GM12864 (cell line): Measurements from ENCODE around the gene TAC3.
"Not testable (repeated sequence)": the region's sequence is repeated elsewhere in the genome, so short reads cannot be mapped to it uniquely, and the experiment has no call there.

ENCODE experiments used
- DNase-seq: peaks from one replicate; pipeline ENCODE4 v3.0.0-alpha.2; 2011; ENCODE audit warnings: low read depth
- H3K4me3 ChIP-seq: 2 replicates; pipeline ENCODE4 v1.5.1; 2011; ENCODE audit warnings: mild to moderate bottlenecking, low read depth, low read length, control low read depth
- TF ChIP-seq, protein P1 (sequence below): IDR thresholded peaks from 2 replicates; pipeline ENCODE4 v1.5.1; 2011; ENCODE audit warnings: low read depth, mild to moderate bottlenecking, moderate library complexity, low read length, control low read depth, inconsistent platforms; ENCODE audit errors: missing control alignments

Gene TAC3

DNA sequence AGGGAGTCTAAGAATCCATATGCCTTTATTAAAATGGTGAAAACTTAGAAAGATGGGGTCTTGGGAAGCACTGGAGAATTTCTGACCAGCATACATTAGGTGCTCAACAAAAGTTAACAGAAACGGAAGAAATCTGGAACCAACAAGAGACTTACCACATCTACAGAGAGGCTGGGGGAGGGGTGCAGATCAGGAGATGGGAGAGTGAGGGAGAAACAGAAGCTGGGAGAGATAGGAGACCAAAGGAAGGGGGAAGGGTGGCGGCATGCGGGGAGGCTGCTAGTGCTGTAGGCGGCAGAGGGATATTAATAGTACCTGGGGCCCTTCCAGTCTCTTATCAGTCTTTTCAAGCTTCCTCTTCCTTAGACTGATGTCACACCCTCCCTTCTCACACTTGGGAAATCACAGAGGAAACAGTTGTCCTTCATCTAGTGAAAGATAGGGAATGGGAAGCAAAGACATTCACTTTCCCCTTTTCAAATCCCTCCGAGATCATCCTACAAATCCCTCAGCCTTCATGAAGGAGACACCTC lies 28.1 kb downstream of the TAC3 start:
- TF ChIP-seq, protein P1, sequence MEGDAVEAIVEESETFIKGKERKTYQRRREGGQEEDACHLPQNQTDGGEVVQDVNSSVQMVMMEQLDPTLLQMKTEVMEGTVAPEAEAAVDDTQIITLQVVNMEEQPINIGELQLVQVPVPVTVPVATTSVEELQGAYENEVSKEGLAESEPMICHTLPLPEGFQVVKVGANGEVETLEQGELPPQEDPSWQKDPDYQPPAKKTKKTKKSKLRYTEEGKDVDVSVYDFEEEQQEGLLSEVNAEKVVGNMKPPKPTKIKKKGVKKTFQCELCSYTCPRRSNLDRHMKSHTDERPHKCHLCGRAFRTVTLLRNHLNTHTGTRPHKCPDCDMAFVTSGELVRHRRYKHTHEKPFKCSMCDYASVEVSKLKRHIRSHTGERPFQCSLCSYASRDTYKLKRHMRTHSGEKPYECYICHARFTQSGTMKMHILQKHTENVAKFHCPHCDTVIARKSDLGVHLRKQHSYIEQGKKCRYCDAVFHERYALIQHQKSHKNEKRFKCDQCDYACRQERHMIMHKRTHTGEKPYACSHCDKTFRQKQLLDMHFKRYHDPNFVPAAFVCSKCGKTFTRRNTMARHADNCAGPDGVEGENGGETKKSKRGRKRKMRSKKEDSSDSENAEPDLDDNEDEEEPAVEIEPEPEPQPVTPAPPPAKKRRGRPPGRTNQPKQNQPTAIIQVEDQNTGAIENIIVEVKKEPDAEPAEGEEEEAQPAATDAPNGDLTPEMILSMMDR, result no peak
- DNase-seq, result no peak
- no peak overlapping the region for H3K4me3 ChIP-seq

DNA sequence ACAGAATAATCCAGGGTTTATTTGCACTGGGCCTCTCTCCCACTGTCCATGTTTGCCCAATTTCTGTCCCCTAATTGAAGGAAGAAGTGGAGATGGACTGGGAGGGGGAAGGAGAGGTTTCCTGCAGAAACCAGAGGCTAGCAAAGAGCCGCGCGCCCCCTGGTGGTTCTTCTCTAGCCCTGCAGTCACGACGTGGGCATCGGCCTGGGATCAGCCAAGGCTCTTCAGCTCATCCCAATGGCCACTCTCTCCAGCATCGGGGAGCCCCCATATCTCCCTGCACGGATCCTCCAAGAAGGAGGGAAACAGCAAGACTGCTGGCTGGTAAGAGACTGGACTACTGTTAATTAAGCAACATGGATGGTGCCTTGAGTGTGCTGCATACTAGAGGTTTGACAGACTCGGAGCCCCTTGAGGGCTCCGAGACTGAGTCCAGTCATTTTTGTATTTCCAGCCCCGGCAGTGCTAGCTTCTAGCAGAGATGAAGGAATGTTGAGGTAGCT lies 28.7 kb downstream of the TAC3 start:
- no peak overlapping the region for H3K4me3 ChIP-seq
- DNase-seq, result no peak
- TF ChIP-seq, protein P1, result peak; percentile 97

DNA sequence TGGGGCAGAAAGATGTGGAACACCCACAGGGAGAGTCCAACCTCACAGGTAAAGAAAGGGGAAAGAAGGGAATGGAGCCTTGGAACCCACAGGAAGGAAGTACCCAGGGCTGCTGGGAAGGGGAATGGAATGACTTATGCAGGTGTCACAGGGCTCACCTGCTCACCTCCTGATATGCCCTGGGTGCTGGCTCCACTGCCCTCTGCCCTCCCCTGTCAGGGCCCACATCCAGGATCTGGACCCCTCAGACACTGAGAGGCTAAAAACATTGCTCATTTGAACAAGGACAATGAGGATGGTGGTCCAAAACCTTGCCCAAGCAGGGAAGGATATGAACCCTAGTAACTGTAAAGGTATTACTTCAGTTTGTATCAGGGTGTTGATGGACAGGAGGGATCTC lies 29.3 kb downstream of the TAC3 start:
- DNase-seq, result no peak
- H3K4me3 ChIP-seq, result no peak overlapping the region
- TF ChIP-seq, protein P1, result no peak

DNA sequence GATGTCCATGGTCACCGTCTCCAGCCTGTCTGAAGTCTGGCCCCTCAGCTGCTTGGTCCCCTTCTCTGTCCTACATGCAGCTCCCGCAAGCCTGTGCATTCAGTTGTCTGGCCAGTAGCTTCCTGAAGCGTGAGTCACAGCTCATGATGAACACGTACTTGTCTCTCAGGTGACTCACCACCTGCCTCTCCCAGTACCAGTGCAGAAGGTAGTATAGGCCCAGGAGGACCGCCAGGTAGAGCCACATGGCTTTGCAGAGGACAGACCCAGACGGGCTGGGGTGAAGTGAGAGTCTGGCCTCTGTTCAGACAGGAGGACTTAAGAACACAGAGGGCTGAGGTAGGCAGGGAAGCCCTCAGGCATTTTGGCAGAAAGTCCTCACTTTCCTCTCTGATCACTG lies 30.6 kb downstream of the TAC3 start:
- DNase-seq, H3K4me3 ChIP-seq: not testable (repeated sequence)

GRCh38 chr12:56983386-56983785 lies 32.9 kb downstream of the TAC3 start:
- no peak for DNase-seq
- no peak overlapping the region for H3K4me3 ChIP-seq
- TF ChIP-seq, protein P1, result no peak

- not testable (repeated sequence) for DNase-seq, H3K4me3 ChIP-seq
Measured at GRCh38 chr12:56982578-56983236, 33.6 kb downstream of the TAC3 start.

GRCh38 chr12:56980941-56981530 lies 35.3 kb downstream of the TAC3 start:
- H3K4me3 ChIP-seq, result no peak overlapping the region
- DNase-seq, result no peak
- TF ChIP-seq, protein P1, result no peak

DNA sequence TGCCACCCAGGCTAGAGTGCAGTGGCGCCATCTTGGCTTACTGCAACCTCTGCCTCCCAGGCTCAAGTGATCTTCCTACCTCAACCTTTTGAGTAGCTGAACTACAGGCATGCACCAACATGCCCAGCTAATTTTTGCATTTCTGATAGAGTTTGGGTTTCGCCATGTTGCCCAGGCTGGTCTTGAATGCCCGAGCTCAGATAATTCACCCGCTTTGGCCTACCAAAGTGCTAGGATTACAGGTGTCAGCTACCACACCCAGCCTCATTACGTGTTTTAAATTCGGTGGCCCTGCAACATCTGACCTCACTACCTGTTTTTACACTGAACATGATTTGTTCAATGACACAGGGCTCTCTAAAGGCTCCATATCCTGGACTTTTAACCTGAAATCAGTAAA lies 36.1 kb downstream of the TAC3 start:
- TF ChIP-seq, protein P1, result no peak

More for the DNA sequence above, 36.1 kb downstream of the TAC3 start:
- no peak for DNase-seq
- H3K4me3 ChIP-seq, result no peak overlapping the region
